AML-193 (cell line): ENCODE measurements around the gene EDARADD.
"Not testable (repeated sequence)": the region's sequence is repeated elsewhere in the genome, so short reads cannot be mapped to it uniquely, and the experiment has no call there.

Experiments
- DNase-seq, 2 experiments: peaks; one replicate each; lab custom pipeline; 2025; lab: John Stamatoyannopoulos, UW

The EDARADD gene

GRCh38 chr1:236438614-236439013 is 44.5 kb downstream of the EDARADD start:
- no peak for DNase-seq

GRCh38 chr1:236440373-236440772 is 46.3 kb downstream of the EDARADD start:
- DNase-seq = no peak

GRCh38 chr1:236450779-236451178 is 56.7 kb downstream of the EDARADD start:
- DNase-seq = no peak

- DNase-seq = peak; percentile 15 to 40
Observed at GRCh38 chr1:236451796-236452373, 57.8 kb downstream of the EDARADD start.

GRCh38 chr1:236455243-236455642 is 61.2 kb downstream of the EDARADD start:
- DNase-seq = no peak

GRCh38 chr1:236457775-236458174 is 63.7 kb downstream of the EDARADD start:
- DNase-seq = no peak

- DNase-seq = no peak
Observed at GRCh38 chr1:236458996-236459395, 64.9 kb downstream of the EDARADD start.

GRCh38 chr1:236460103-236460502 is 66.0 kb downstream of the EDARADD start:
- DNase-seq = no peak

GRCh38 chr1:236464197-236464596 is 70.1 kb downstream of the EDARADD start:
- not testable (repeated sequence) for DNase-seq

- no peak for DNase-seq
Observed at GRCh38 chr1:236465231-236465958, 71.3 kb downstream of the EDARADD start.

GRCh38 chr1:236465959-236466303 is 71.8 kb downstream of the EDARADD start:
- no peak for DNase-seq

- no peak for DNase-seq
Observed at GRCh38 chr1:236467327-236467641, 73.2 kb downstream of the EDARADD start.

- DNase-seq = no peak
Observed at GRCh38 chr1:236468625-236469024, 74.5 kb downstream of the EDARADD start.

GRCh38 chr1:236469466-236469865 is 75.4 kb downstream of the EDARADD start:
- DNase-seq = no peak

- no peak for DNase-seq
Observed at GRCh38 chr1:236471096-236471495, 77.0 kb downstream of the EDARADD start.

GRCh38 chr1:236471653-236472052 is 77.6 kb downstream of the EDARADD start:
- DNase-seq = no peak

- DNase-seq = no peak
Observed at GRCh38 chr1:236472850-236473788, 79.0 kb downstream of the EDARADD start.

- no peak for DNase-seq
Observed at GRCh38 chr1:236476019-236476418, 81.9 kb downstream of the EDARADD start.

- no peak for DNase-seq
Observed at GRCh38 chr1:236480758-236481436, 86.8 kb downstream of the EDARADD start.

GRCh38 chr1:236484310-236484971 is 90.4 kb downstream of the EDARADD start:
- DNase-seq = no peak

GRCh38 chr1:236486356-236487002 is 92.4 kb downstream of the EDARADD start:
- DNase-seq = no peak
